RWPE1 (cell line): ENCODE data around the gene TGFBI.

Experiments
- CTCF ChIA-PET: fragments of 350-600 bp; sonication (Branson Sonifier 250); formaldehyde crosslinking; extraction: SDS; loops from one replicate; lab custom pipeline; 2021; lab: Yijun Ruan, JAX
- POLR2A ChIA-PET: fragments of 400-600 bp; formaldehyde crosslinking; extraction: SDS; loops from one replicate; lab custom pipeline; 2020; ENCODE audit warnings: antibody characterized with exemption; ENCODE audit not compliant: low non-redundant PET; lab: Yijun Ruan, JAX
- DNase-seq: peaks from one replicate; pipeline ENCODE4 v3.0.0; 2012; ENCODE audit warnings: low spot score
- H3K27ac ChIP-seq: fragments of 450-650 bp; 2 replicates; pipeline ENCODE4 v1.5.1; 2017
- TF ChIP-seq, protein P1 (sequence below): fragments of 450-650 bp; conservative IDR thresholded peaks from 2 replicates; pipeline ENCODE4 v1.5.1; 2017; ENCODE audit warnings: low read depth, mild to moderate bottlenecking

TGFBI gene

DNA sequence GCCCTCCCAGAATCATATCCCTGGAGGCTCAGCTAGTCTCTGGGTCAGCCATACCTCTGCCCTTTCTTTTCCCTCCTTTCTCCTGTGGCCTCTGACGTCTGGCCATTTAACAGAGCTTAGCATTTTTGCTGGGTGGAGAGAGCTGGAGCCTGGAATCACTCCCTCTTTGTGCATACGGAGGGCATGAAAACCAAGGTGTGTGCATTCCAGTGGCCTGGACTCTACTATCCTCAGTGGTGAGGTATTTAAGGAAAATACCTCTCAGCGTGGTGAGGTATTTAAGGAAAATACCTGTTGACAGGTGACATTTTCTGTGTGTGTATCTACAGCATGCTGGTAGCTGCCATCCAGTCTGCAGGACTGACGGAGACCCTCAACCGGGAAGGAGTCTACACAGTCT is 27.5 kb downstream of the TGFBI start:
- CTCF ChIA-PET, result interaction anchor here (0.6 kb wide), 1 partner anchor 24 kb away, joined by 4 read pairs; no protein-coding TSS in a partner anchor
- no peak for DNase-seq
- TF ChIP-seq, protein P1, sequence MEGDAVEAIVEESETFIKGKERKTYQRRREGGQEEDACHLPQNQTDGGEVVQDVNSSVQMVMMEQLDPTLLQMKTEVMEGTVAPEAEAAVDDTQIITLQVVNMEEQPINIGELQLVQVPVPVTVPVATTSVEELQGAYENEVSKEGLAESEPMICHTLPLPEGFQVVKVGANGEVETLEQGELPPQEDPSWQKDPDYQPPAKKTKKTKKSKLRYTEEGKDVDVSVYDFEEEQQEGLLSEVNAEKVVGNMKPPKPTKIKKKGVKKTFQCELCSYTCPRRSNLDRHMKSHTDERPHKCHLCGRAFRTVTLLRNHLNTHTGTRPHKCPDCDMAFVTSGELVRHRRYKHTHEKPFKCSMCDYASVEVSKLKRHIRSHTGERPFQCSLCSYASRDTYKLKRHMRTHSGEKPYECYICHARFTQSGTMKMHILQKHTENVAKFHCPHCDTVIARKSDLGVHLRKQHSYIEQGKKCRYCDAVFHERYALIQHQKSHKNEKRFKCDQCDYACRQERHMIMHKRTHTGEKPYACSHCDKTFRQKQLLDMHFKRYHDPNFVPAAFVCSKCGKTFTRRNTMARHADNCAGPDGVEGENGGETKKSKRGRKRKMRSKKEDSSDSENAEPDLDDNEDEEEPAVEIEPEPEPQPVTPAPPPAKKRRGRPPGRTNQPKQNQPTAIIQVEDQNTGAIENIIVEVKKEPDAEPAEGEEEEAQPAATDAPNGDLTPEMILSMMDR, result no peak
- H3K27ac ChIP-seq, result peak overlapping the region; percentile 72
- POLR2A ChIA-PET, result no interaction called here

DNA sequence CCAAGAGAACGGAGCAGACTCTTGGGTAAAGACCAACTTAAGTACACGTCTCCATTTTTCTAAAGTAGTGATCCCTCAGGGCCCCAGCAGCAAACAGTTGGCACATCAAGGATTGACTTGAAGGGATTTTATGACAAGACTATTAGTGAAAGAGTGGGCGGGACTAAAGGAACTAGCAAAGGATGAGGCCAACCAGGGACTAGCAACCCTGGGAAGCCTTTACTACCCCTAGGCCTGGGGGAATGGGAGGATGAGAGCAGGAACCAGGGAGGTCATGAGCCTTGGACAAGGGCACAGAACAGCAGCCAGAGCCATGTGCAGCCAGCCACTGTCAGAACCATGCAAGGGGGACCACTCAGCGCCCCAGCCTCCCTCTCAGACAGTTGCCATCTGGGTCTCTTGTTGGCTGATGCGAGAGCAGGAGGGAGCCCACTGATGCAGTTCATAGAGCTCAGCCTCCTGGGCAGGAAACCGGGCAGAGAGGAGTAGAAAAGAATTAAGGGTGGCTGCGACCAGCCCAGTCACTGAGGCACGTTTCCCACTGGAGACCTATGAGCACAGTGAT is 28.1 kb downstream of the TGFBI start:
- H3K27ac ChIP-seq, result peak overlapping the region; percentile 72
- TF ChIP-seq, protein P1, result no peak
- ChIA-PET CTCF (interaction anchor here (0.7 to 1.6 kb wide), 3 partner anchors 26 to 112 kb away, joined by 3 to 12 read pairs (median 4); no protein-coding TSS in a partner anchor), POLR2A (no interaction called here)
- no peak for DNase-seq

DNA sequence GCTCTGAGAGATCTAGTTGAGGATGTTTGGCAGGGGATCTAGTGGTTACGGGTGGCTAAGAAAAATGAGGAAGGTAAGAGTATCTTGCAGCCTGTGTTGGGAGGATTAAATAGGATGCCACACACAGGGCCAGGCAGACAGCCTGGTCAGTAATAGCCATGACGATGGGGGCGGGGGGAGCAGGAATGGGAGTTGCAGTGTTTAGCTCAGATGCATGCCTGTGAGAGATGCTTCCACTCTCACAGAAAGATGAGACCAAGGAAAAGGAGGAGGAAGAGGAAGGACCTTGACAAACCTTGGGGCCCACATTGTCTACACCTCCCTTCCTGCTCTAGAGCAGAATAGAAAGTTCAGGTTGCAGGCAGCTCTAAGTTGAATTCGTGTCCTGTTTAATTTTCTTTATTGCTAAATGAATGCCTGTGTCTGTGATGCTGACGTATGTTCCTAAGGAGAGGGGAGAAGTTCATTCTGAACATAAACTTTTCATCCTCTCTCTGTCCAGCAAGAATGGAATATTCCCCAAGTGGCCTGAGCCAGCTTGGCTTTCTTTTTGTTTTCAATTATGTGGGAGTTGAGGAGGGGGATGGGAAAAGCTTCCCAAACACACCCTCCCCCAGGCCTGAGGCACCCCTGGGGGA is 28.7 kb downstream of the TGFBI start:
- ChIA-PET CTCF (interaction anchor here (0.6 to 1.6 kb wide), 8 partner anchors 10 to 946 kb away, joined by 3 to 12 read pairs (median 4); no protein-coding TSS in a partner anchor), POLR2A (no interaction called here)
- H3K27ac ChIP-seq, result peak overlapping the region; percentile 72
- TF ChIP-seq, protein P1, result no peak
- no peak for DNase-seq

DNA sequence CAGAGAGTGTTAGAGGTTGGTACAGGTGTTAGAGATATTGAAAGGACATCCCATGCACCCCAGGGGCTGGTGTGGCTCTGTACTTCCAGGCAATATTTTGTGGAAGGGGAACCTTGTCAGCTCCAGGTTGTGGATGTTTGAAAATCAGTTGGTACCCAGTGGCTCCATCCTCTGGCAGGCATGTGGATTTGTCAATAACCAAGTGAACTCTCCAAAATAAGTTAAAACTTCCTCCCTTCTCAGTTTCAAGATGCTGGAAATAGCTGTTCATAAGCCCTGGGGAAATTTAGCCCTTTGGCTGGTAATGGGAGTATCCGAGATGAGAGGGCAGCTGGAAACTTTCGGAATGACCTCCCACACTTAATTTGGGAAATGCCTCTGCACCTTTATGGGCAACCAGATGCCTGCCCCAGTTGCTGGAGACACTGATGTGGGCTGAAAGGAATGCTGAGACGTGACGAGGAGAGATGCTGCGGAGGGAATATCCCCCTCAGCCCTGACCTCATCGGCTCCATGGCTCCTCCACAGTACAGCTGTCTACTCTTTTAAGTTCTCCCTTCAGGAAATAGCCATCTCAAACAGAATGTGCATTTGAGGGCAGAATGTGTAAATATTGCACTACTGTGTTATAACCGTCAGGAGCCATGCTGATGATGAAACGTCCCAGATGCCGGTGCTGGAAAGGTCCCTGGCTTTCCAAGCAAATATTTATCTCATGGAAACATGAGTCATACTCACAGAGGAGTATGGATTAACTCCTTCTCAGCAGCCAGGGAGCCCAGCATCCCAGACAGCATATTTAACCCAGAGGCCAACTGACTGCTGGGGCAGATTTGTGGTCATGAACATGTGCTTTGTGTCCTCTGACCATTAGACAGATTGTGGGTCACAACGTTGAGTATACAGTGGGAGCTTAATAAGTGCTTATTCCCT is 29.5 kb downstream of the TGFBI start:
- DNase-seq, result peak; percentile 63
- ChIA-PET CTCF (interaction anchor here (0.6 to 1.6 kb wide), 7 partner anchors 9 to 947 kb away, joined by 3 to 12 read pairs (median 4); no protein-coding TSS in a partner anchor), POLR2A (no interaction called here)
- peak overlapping the region; percentile 72 for H3K27ac ChIP-seq
- TF ChIP-seq, protein P1, result no peak

DNA sequence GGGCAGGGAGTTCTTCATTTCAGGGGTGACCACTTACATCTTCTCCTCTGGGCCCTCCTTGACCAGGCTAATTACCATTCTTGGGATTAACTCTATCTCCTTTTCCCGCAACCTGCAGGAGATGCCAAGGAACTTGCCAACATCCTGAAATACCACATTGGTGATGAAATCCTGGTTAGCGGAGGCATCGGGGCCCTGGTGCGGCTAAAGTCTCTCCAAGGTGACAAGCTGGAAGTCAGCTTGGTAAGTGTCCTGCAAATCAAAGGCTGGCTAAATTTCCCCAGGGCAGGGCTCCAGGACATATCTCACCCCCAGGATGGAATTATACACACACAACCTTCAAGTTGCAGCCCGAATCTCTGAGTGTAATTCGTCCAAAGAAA is 30.2 kb downstream of the TGFBI start:
- ChIA-PET CTCF (interaction anchor here (0.6 to 1.1 kb wide), 2 partner anchors 114 to 121 kb away, joined by 3 to 5 read pairs; no protein-coding TSS in a partner anchor), POLR2A (no interaction called here)
- DNase-seq, result no peak
- peak overlapping the region; percentile 72 for H3K27ac ChIP-seq
- TF ChIP-seq, protein P1, result no peak

DNA sequence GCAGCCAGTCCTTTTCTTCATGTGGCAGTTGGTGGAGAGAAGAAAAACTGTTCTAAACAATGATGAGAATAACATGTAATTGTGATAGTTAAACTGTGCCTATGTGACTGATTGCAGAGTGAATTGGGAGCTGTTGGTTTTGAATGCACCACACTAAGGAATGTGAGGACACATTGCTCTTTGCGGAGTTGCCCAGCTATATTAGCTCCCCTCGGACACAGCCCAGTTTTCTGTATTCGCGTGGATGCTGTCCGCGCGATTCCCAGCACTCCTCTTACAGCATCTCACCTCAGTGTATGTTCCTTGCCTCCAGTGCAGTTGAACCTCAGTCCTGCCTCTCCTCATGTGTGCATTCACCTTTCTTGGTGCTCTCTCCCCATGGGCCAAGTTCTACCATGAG is 32.2 kb downstream of the TGFBI start:
- DNase-seq, result no peak
- TF ChIP-seq, protein P1, result no peak
- peak overlapping the region; percentile 53 for H3K27ac ChIP-seq
- ChIA-PET POLR2A (no interaction called here), CTCF (no interaction called here)
